Fibroblast of upper back skin (primary cell): ENCODE data around the gene FAM234A.

ENCODE experiments used
- DNase-seq: peaks from one replicate; pipeline ENCODE4 v3.0.0-alpha.2; 2013

The FAM234A gene

DNA sequence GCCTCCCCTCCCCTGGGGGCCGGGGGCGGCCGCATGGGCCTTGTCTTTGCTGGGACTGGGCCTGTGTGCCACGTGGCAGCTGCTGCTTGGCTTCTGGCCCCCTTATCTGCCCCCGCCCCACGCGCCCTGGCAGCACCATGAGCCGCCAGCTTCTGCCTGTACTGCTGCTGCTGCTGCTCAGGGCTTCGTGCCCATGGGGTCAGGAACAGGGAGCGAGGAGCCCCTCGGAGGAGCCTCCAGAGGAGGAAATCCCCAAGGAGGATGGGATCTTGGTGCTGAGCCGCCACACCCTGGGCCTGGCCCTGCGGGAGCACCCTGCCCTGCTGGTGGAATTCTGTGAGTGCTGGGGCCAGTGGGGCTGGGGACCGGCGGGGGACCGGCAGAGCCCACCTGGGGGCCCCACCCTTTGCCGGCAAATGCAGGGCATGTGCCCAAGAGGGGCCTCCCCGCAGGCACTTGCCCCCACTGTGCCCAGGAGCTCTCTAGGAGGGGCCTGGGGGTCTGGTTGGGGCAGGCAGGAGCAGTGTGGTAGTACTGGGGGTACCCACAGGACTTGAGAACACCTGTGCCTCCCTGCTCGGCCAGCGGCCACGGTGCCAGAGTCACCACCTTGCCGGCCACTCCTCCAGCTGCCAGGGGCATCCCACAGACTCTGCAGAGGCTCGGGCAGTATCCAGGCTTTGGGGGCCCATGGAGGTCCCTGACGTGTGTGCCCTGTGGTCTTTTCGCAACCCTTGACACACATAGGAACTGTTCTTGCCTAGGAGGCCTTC is 48.6 kb downstream of the FAM234A start, which contains the start of gene PDIA2:
TSS of gene PDIA2 (plus strand) at position 132 of the 773 bp plus-strand sequence. CDS start at position 138, 6 bp downstream.
- DNase-seq = no peak

DNA sequence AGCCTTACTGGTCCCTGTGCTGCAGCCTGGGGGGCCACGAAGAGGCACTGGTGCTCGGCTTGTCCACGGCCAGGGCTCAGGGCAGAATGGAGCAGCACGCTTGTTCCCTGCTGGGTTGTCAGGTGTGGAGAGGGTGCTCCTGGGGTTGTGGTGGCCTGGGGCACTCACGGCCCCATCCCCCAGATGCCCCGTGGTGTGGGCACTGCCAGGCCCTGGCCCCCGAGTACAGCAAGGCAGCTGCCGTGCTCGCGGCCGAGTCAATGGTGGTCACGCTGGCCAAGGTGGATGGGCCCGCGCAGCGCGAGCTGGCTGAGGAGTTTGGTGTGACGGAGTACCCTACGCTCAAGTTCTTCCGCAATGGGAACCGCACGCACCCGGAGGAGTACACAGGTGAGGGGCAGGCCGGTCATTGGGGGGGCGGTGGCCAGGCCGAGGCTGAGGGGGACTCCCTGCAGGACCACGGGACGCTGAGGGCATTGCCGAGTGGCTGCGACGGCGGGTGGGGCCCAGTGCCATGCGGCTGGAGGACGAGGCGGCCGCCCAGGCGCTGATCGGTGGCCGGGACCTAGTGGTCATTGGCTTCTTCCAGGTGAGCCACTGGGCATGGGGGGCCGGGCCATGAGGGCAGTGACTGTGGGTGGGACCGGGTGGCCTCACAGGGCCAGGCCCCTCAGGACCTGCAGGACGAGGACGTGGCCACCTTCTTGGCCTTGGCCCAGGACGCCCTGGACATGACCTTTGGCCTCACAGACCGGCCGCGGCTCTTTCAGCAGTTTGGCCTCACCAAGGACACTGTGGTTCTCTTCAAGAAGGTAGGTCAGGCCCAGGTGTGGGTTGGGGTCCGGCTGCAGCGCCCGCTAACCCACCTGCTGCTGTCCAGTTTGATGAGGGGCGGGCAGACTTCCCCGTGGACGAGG is 49.8 kb downstream of the FAM234A start:
- no peak for DNase-seq

DNA sequence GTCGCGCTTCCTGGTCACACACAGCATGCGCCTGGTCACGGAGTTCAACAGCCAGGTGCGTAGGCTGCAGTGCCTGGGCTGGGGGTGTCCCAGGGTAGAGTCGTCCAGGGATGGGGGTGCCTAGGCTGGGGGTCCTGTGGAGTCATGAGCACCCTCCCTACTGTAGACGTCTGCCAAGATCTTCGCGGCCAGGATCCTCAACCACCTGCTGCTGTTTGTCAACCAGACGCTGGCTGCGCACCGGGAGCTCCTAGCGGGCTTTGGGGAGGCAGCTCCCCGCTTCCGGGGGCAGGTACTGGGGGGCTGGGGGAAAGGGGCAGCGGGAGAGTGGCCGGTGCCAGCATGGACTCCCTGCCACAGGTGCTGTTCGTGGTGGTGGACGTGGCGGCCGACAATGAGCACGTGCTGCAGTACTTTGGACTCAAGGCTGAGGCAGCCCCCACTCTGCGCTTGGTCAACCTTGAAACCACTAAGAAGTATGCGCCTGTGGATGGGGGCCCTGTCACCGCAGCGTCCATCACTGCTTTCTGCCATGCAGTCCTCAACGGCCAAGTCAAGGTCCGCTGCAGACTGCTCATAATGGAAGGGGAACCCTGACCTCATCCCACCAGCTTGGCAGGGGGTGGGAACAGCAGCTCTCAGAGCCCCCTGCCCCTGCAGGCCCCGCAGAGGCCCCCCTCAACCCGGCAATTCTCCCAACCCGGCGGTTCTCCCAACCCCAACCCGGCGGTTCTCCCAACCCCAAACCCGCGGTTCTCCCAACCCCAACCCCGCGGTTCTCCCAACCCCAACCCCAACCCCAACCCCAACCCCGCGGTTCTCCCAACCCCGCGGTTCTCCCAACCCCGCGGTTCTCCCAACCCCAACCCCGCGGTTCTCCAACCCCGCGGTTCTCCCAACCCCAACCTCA is 50.8 kb downstream of the FAM234A start:
- no peak for DNase-seq

DNA sequence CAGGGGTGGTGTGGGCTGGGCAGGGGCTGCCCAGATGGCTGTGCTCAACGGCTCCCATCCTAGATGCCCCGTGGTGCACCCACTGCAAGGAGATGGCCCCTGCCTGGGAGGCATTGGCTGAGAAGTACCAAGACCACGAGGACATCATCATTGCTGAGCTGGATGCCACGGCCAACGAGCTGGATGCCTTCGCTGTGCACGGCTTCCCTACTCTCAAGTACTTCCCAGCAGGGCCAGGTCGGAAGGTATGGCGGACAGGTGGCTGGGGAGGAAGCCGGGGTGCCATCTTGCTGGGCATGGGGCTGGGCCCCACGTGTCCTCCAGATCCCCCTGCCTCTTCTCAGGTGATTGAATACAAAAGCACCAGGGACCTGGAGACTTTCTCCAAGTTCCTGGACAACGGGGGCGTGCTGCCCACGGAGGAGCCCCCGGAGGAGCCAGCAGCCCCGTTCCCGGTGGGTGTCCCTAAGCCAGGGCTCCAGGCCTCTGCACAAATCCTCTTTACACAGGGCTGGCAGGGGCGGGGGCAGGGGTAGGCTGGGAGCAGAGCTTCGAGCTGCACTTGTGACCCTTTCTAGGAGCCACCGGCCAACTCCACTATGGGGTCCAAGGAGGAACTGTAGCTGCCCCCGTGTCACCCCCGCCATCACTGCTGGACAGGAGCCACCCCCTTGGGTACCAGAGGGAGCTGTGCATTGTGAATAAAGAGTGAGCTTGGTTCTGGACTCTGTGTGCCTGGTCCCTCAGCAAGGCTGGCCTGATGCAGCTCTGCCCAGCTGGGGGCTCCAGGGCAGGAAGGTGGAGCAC is 52.1 kb downstream of the FAM234A start:
- DNase-seq = no peak

DNA sequence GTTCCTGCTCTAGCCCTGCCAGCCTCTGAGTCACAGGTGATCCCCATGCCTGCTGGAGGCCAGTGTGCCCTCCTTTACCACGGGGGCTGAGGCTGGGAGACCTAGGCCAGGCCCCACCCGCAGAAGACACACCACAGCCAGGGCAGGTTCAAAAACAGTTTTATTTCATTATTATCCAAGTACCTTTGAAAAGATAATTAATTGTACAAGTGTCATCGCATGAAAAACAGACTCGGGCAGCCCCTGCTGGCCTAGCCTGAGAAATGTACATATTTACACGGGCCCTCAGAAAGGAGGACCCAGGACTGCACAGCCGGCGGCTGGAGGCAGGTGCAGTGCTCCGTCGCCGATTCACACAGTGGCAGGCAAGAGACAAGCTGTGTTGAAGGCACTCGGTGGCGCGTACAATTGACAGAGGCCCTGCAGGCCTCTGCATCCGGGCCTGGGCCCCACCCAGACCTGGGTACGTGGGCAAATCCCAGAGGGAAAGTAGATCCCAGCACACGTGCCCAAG is 52.7 kb downstream of the FAM234A start:
- no peak for DNase-seq

DNA sequence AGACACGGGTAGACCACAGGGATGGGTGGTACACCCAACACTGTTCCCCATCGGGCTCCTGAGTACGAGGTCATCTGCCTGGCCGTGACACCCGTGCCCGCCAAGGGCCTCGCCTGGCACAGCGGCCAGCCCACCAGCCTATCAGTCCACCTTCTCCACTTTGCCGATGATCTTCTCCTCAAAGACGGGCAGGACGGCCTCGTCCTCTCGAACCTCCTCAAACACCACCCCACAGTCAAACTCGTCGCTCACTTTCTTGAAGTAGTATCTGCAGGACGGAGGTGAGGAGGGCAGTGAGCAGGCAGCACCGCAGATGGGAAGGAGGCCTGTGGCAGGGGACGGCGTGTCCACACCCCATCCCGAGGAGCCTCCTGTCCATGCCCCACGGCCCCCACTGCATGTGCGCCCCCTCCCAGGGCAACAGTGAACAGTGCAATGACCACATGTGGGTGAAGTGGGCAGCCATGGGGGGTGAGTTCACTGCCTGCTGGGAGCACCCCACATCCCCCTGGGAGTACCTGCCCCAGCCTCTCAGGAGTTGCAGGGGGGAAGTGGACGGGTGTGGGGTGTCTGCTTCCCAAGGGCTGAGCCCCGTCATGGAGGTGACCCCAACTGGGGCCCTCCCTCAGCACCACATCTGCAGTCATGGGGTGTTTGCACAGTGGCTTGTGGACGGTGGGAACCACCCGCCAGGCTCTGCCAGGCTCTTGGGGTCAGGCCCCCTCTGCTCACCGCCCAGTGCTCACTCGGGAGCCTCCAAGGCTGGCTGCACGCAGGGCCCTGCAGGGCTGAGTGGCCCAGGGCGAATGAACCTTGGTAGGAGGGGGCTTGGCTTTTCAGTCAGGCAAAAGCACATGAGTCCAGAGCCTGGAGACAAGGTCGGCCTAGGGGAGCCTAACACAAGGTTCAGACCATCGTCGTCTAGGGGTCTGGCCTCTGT is 53.6 kb downstream of the FAM234A start:
- DNase-seq = no peak

DNA sequence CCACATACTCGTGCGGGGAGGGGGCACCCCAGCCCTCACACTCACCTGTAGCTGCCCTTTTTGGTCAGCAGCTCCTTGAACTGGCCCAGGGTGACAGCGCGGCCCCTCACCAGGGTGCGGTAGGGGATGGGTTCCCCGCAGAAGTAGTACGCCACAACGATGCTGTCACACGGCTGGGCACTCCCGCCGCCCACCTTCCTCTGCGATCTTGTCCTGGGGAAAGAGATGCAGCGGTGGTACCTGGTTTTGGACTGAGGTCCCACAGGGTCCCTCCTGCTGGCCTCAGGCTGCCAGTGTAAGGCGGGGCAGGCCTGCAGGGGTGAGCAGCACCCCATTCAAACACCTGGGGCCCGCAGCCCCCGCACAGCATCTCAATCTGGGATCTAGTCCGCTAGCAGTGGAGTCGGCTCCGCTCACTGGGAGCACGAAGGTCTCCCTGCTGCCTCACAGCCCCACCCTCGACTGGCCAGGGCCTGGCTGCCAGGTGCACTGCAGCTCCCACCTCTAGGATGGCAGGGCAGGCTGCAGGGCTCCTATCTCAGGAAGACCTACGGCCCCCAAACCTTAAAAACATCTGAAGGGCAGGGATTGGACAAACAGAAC is 54.9 kb downstream of the FAM234A start:
- DNase-seq = no peak

DNA sequence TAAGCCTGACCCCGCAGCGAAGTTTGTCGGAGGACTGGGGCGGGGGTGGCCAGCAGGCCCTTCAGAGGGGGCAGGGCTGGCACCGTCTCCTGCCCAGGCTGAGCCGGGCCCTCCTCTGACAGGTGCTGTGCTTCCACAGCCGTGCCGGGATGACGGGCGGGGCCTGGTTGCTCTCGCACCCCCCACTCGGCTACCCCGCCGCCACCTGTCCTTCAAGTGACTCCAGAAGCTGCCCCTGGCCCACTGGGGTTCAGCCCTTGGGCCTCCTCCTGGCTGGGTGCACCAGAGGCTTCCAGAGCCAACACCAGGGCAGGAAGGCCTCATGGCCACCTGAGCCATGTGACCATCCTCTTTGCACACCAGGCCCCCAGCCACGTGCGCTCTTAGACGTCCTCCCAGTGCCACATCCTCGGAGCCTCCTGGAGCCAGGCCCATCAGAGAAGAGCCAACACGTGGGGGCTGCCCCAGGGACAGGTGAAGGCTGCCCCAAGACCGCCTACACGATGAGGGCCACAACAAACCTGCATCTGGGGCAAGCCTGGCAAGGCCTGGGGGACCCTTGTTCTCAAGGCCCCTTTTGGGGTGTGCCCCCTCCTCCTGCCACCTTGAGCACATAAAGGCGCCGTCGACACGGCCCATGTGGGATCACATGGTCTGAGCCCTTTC is 55.5 kb downstream of the FAM234A start:
- DNase-seq = no peak

DNA sequence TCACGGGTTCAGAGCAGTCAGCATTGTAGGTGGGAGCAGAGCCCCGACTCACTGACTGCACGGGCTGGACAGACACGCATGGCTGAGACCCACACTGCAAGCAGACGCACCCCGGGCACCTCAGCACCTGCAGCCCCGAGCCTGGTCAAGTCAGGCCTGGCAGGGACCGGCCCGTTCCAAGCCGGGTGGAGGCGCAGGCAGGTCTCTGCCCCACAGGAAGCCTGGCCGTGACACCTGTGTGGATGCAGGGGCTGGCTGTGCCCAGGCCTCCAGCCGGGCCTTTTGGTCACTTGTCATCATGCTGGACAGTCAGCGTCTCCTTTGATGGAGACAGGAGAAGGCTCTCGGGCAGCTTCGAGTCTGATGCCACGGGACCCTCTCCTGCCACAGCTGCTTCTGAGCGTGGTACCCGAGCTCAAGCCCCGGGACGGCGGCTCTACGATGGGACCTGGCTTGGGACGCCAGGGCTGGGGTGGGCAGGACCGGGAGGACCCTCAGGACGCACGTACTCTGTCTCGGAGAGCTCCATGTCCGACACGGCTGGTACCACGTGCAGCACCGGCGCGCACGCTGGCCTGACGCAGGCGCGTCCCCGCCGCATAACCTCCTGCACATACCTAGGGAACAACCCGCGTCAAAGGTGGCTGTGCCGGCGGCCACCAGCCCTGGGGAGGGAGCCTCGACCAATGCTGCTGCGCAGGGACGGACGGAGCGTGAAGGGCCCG is 56.2 kb downstream of the FAM234A start:
- no peak for DNase-seq

DNA sequence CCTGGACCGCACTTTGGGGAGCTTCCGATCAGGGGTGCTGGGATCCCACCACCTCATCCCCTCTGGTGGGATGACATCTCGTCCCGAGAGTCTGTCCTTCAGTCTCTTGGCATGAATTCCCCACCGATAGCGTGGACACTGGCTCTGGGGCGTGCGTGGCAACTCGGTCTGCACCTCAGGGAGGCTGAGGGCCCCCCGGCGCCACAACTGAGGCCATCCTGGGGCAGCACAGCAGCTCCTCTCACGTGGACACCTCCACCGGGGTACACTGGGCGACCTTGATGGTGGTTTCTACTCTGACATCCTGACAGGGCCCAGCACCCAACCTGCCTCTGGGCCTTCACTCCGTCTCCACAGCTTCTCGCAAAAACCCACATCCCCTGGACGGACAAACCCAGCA is 56.9 kb downstream of the FAM234A start:
- DNase-seq = no peak

DNA sequence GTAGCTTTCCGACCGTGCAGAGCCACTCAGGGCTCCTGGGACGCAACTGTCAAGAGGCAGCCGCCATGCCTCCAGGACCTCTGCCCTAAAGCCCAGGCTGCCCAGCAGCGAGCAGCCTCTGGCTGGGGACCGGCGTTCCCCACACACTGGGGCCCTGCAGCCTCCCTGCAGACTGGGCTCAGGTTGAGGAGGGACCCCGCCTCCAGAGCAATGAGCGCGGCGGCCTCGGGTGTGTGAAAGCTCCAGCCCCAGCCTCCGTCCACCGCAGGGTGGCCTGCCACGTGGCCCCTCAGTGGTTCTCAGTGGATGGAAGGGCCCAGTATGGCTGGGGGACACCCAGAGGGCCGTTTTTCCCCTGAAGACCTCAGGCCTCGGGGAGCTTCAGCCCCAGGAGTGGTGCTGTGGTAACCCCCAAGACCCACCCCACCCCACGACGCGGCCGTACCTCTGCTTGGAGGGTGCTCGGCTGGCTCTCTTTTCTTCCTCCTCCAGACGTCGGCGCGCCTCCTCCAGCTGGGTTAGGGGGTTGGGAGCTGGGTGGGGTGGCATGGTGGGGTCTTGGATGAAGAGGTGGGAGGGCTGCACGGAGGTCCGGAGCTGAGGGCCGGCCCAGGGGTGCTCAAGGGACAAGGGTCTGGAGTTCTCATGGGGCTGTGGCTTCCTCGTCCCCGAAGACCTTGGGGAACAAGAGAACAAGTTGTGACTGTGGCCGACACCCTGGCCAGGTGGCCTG is 58.6 kb downstream of the FAM234A start:
- no peak for DNase-seq

DNA sequence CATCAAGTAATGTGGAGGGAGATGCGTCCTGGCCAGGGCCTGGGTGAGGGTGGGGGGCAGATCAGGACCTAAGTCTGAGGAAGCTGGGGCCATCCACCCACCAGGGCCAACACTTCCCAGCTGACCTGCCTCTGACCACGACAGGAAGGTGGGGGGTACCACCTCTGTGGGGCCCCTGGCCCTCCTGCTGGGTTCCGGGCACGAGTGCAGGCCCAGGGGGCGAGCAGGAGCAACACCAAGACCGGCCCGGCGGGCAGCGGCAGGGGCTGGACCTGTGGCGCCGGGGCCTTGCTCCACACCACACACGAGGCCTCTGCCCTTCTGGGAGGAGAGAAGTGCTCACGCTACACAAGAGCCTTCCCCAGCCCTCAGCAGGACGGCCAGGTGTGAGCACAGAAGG is 61.7 kb downstream of the FAM234A start:
- no peak for DNase-seq

DNA sequence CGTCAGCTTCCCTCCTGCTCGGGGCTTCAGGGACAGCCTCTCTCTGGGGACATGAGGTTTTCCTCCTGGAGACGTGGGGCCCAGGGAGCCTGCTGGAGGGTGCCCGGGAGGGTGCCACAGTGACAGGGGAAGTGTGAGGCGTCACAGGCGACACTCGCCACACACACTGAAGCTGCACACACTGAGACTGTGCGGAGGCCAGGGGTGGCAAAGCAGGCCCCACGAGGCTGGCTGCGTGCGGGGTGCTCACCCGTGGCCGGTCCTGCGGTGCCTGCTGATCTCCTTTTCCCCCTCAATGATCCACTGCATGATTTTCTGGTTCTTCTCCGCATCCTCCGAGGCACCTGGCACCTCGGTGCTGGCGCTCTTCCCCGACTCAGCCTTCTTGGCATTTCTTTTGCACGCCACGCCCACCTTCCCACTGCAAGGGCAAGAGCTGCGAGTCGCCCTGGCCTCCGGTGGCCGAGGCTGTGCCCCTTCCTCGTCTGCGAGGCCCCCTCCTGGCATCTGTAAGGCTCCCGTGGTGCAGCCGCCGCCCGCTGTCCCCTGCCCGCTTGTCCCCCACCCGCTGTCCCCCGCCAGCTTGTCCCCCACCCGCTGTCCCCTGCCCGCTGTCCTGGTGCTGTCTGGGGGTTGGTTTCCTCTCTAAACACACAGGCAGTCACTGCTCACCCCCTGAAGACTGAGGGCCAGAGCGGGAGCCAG is 62.3 kb downstream of the FAM234A start:
- no peak for DNase-seq

DNA sequence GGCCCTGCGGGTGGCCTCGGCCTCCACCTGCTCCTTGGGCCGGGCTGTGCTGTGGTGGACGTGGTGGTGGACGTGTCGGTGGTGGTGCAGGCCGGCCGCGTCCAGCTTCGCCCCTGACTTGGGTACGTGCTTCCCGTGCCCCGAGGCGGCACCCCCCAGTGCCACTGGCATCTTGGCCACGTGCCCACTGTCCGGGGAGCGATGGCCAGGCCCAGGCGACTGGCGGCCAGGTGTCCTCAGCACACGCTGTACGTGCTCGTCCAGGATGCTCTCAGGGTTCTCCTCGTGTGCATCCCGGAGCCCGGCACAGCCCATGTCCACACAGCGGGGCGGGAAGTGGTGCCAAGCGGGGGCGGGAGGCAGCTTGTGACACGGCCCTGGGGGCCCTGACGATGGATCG is 63.2 kb downstream of the FAM234A start:
- DNase-seq = no peak

DNA sequence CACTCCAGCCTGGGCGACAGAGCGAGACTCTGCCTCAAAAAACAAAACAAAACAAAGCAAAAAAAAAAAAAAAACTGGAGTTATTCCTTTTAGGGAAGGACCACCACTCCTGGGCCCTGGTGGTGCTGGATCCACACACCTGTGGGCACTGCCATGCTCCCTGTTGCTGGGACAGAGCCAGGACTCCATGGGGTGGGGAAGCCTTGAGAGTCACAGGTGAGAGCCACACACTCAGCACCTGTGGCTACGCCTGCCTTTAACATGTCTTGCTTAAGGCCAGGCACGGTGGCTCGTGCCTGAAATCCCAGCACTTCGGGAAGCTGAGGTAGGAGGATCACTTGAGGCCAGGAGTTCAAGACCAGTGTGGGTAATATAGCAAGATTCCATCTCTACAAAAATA is 66.6 kb downstream of the FAM234A start:
- DNase-seq = no peak

DNA sequence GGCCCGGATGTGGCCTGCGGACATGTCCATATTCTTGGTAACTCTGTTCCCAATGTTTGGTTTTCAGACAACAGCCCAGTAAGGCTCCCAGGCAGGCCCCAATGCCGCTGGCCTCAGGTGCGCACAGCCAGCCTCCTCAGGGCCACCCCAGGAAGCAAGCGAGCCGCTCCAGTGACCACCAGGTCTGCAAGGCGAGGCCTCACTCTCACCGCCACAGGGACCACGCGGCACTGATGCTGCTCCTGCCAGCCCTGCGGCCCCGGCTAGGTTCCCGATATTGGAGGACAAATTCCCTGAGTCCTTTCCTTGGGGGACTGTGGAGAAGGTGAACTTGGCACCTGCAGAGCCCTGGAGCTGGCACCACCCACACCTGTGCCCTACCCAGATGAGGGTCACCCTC is 67.3 kb downstream of the FAM234A start:
- no peak for DNase-seq

DNA sequence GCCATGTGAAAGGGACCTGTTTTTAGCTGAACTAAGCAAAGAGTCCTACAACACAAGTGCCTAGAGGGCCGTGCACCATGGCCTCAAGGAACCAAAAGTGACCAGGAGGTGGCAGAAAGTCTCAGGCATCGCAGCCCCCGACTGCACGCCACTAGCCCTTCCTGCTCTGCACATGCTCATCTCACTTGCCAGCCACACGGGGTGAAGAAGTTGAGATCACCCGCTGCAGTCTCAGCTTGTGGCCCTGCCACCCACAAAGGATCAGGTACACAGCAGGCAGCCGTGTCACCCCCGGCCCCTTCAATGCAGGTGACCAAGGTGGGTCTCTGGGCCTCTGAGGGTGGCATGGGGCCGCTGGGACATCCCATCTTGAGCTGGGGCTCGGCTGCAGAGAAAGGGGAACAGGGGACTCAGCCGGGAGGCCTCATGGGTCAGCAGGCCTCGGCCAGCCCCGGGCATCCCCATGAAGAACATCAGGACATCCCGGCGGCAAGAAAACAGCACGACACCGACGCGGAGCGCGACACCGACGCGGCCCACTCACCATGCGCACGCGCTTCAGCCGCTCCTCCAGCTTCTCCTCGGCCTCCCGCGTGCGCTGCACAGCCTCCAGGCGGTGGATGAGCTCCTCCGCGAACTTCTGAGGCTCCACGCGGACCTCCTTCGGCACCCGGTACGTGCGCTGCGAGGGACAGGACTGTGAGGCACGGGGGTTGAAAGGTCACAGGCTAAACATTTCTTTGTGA is 69.3 kb downstream of the FAM234A start:
- DNase-seq = peak; percentile 1
